Measurements from ENCODE around the gene SP6. TPM values are rescaled to one million over a fixed set of nuclear protein-coding genes. Genes with fewer than 3 reads are reported as not detected.

SP6 gene
- total RNA-seq, 1 donor from 2014 or later, result 1.6 TPM

DNA sequence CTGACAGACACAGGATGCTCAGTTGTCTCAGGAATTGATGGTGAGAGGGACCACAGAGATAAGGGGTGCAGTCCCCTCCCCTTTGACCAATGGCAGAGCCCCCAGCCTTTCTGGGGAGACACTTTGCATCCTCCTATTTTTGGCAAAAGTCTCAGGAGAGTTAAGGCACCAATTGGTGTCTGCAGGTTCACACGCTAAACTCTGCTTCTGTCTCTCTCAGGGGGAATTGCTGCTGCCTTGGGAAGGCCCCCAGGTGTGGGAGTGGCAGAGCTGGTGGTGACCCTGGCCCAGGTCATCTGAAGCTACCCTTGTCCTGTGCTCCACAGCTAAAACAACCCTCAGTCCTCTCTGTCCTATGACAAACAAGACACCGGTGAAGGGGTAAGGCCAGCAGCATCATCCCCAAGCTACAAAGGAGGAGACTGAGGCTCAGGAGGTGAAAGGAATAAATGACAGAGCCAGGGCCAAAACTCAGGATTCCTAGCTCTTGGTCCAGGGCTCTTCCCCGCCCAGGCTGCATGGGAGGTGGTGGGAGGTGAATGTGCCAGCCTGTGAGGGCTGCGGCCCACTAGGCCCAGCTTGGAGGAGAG, 49.7 kb downstream of the SP6 start:
- no peak for DNase-seq (ENCODE audit: extremely low read depth, low read depth, low spot score)

DNA sequence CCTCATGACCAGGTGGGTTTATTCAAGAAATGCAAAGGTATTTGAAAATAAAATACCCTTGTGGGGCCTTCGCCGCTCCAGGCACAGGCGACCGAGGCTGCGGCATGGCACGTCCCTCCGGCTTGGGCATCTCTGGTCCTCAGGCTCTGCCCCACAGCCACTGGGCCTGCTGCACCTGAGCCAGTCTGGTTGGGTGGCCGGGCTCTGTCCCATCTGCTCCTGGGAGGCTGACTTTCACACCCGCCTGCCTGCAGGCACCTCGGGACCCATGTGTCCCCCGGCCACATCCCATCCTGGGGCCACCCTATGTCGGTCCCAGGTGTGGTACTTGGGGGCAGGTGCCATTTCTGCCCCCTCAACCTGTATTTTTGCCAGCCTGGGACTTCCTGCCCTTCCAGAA, 50.3 kb downstream of the SP6 start:
- DNase-seq (ENCODE audit: extremely low read depth, low read depth, low spot score), result no peak

GRCh38 chr17:47797797-47798196, 53.2 kb downstream of the SP6 start:
- DNase-seq (ENCODE audit: extremely low read depth, low read depth, low spot score), result no peak

Other genes with a start within 250 kb of the SP6 start
- gene KPNB1, start 201.2 kb downstream of the SP6 start, total RNA-seq, result 278 and 309 TPM in 2 replicates
- gene TBKBP1, start 157.0 kb downstream of the SP6 start, total RNA-seq, result 11.4 and 19.7 TPM in 2 replicates
- gene TBX21, start 117.9 kb downstream of the SP6 start, total RNA-seq, result not detected in 2 replicates
- 11.1 and 14.4 TPM in 2 replicates for gene OSBPL7, start 29.4 kb downstream of the SP6 start, total RNA-seq
- gene MRPL10, start 19.6 kb downstream of the SP6 start, total RNA-seq, result 29.8 and 50.5 TPM in 2 replicates
- gene LRRC46, start 19.5 kb downstream of the SP6 start, total RNA-seq, result 0.24 TPM in 1 of 2 replicates, not detected in the other
- gene SCRN2, start 9.9 kb downstream of the SP6 start, total RNA-seq, result 27.8 and 35.9 TPM in 2 replicates
- gene SP2, start 45.1 kb upstream of the SP6 start, total RNA-seq, result 4.3 and 11.5 TPM in 2 replicates
- 36.3 and 56.6 TPM in 2 replicates for gene PNPO, start 90.4 kb upstream of the SP6 start, total RNA-seq
- not detected in 2 replicates for gene PRR15L, start 106.7 kb upstream of the SP6 start, total RNA-seq
- 98.2 and 99.8 TPM in 2 replicates for gene CDK5RAP3, start 120.0 kb upstream of the SP6 start, total RNA-seq
- gene COPZ2, start 186.6 kb upstream of the SP6 start, total RNA-seq, result 16.9 and 17.7 TPM in 2 replicates
- 163 and 201 TPM in 2 replicates for gene NFE2L1, start 197.2 kb upstream of the SP6 start, total RNA-seq

Data from glomerular endothelial cell (primary cell).